Superior temporal gyrus (tissue), 1 donor: Measurements from ENCODE around the gene TRIM4.
"Not testable (repeated sequence)": the region's sequence is repeated elsewhere in the genome, so short reads cannot be mapped to it uniquely, and the experiment has no call there.

ENCODE experiments used
- DNase-seq: peaks from one replicate; pipeline ENCODE4 v3.0.0-alpha.2; 2016; ENCODE audit errors: extremely low spot score

Gene TRIM4

GRCh38 chr7:99920149-99920548 is 819 bp upstream of the TRIM4 start:
- DNase-seq, result no peak

- DNase-seq, result no peak
Measured at GRCh38 chr7:99919814-99920112, 433 bp upstream of the TRIM4 start.

GRCh38 chr7:99910976-99911375 is 8.4 kb downstream of the TRIM4 start:
- no peak for DNase-seq

- no peak for DNase-seq
Measured at GRCh38 chr7:99901581-99901980, 17.7 kb downstream of the TRIM4 start.

- no peak for DNase-seq
Measured at GRCh38 chr7:99899830-99900519, 19.4 kb downstream of the TRIM4 start.

GRCh38 chr7:99898836-99899235 is 20.5 kb downstream of the TRIM4 start:
- no peak for DNase-seq

GRCh38 chr7:99898023-99898357 is 21.3 kb downstream of the TRIM4 start:
- DNase-seq, result no peak

- DNase-seq, result no peak
Measured at GRCh38 chr7:99897322-99898022, 21.9 kb downstream of the TRIM4 start.

GRCh38 chr7:99894738-99895137 is 24.6 kb downstream of the TRIM4 start:
- no peak for DNase-seq

- no peak for DNase-seq
Measured at GRCh38 chr7:99893280-99893679, 26.1 kb downstream of the TRIM4 start.

- not testable (repeated sequence) for DNase-seq
Measured at GRCh38 chr7:99890348-99890747, 29.0 kb downstream of the TRIM4 start.

- not testable (repeated sequence) for DNase-seq
Measured at GRCh38 chr7:99888366-99888765, 31.0 kb downstream of the TRIM4 start.

GRCh38 chr7:99881370-99881769 is 38.0 kb downstream of the TRIM4 start:
- no peak for DNase-seq

GRCh38 chr7:99876933-99877332 is 42.4 kb downstream of the TRIM4 start, which contains the start of gene OR2AE1:
Gene OR2AE1, minus strand, starts transcription at chr7:99877033. Its CDS starts 0 bp downstream, at chr7:99877033.
- DNase-seq, result no peak

GRCh38 chr7:99876491-99876890 is 42.8 kb downstream of the TRIM4 start:
- no peak for DNase-seq

GRCh38 chr7:99868246-99868645 is 51.1 kb downstream of the TRIM4 start:
- no peak for DNase-seq

- DNase-seq, result not testable (repeated sequence)
Measured at GRCh38 chr7:99867477-99867876, 51.9 kb downstream of the TRIM4 start.

GRCh38 chr7:99863847-99864440 is 55.4 kb downstream of the TRIM4 start:
- no peak for DNase-seq

GRCh38 chr7:99860281-99861127 is 58.8 kb downstream of the TRIM4 start:
- DNase-seq, result no peak

- no peak for DNase-seq
Measured at GRCh38 chr7:99855236-99855635, 64.1 kb downstream of the TRIM4 start.

- no peak for DNase-seq
Measured at GRCh38 chr7:99848420-99849216, 70.7 kb downstream of the TRIM4 start.
